ENCODE measurements around the gene KANSL1. TPM values are rescaled to one million over a fixed set of nuclear protein-coding genes. Genes with fewer than 3 reads are reported as not detected.
A peak's percentile ranks its signal among the peaks of the same experiment; 100 is the strongest.

Gene KANSL1
- total RNA-seq, 4 donors from 2014 or later, result 57.7 to 91.2 (median 75.1) TPM

DNA sequence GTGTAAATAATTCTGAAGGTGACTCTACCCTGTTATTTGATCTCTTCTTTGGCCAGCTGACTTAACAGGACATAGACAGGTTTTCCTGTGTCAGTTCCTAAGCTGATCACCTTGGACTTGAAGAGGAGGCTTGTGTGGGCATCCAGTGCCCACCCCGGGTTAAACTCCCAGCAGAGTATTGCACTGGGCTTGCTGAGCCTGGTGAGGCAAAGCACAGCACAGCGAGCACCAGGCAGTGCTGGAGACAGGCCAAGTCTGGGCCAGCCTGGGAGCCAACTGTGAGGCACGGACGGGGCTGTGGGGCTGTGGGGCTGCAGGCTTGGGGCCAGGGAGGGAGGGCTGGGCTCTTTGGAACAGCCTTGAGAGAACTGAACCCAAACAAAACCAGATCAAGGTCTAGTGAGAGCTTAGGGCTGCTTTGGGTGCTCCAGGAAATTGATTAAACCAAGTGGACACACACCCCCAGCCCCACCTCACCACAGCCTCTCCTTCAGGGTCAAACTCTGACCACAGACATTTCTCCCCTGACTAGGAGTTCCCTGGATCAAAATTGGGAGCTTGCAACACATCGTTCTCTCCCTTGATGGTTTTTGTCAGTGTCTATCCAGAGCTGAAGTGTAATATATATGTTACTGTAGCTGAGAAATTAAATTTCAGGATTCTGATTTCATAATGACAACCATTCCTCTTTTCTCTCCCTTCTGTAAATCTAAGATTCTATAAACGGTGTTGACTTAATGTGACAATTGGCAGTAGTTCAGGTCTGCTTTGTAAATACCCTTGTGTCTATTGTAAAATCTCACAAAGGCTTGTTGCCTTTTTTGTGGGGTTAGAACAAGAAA is 189.1 kb downstream of the KANSL1 start:
- no peaks in the 10 kb centered on the region for H3K36me3 ChIP-seq
- H3K27ac ChIP-seq, result no peak overlapping the region

DNA sequence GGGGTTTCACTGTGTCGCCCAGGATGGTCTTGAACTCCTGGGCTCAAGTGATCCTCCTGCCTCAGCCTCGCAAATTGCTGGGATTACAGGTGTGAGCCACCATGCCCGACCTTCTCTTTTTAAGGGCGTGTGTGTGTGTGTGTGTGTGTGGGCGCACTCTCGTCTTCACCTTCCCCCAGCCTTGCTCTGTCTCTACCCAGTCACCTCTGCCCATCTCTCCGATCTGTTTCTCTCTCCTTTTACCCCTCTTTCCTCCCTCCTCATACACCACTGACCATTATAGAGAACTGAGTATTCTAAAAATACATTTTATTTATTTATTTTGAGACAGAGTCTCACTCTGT is 190.3 kb downstream of the KANSL1 start:
- Histone ChIP-seq H3K9me3 (no peaks in the 10 kb centered on the region), H3K27ac (no peak overlapping the region), H3K27me3 (no peaks in the 10 kb centered on the region), H3K36me3 (no peaks in the 10 kb centered on the region), H3K4me3 (no peak overlapping the region), H3K4me1 (peaks cover 0 to 21% (median 8%) of the 10 kb centered on the region in 3 donors)
- TF ChIP-seq, protein P1, sequence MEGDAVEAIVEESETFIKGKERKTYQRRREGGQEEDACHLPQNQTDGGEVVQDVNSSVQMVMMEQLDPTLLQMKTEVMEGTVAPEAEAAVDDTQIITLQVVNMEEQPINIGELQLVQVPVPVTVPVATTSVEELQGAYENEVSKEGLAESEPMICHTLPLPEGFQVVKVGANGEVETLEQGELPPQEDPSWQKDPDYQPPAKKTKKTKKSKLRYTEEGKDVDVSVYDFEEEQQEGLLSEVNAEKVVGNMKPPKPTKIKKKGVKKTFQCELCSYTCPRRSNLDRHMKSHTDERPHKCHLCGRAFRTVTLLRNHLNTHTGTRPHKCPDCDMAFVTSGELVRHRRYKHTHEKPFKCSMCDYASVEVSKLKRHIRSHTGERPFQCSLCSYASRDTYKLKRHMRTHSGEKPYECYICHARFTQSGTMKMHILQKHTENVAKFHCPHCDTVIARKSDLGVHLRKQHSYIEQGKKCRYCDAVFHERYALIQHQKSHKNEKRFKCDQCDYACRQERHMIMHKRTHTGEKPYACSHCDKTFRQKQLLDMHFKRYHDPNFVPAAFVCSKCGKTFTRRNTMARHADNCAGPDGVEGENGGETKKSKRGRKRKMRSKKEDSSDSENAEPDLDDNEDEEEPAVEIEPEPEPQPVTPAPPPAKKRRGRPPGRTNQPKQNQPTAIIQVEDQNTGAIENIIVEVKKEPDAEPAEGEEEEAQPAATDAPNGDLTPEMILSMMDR (IDR thresholded peaks at IDR 0.05), result no peak
- no peak for TF ChIP-seq POLR2A (IDR thresholded peaks at IDR 0.05)
- no peak for TF ChIP-seq EP300 (IDR thresholded peaks at IDR 0.05)
- TF ChIP-seq POLR2AphosphoS5 (IDR thresholded peaks at IDR 0.05), result no peak
- WGBS, 2 donors (ENCODE audit: low coverage in 1 of 2), result 57 to 66% methylated on average over 5 to 7 of the region's 7 CpGs
- no peak for ATAC-seq

More for the DNA sequence above, 189.1 kb downstream of the KANSL1 start:
- H3K4me3 ChIP-seq, result no peak overlapping the region
- H3K9me3 ChIP-seq, result no peaks in the 10 kb centered on the region
- H3K27me3 ChIP-seq, result no peaks in the 10 kb centered on the region
- WGBS, 2 donors (ENCODE audit: low coverage in 1 of 2), result 28 to 50% methylated on average over 2 of the region's 6 CpGs
- ATAC-seq, result no peak
- H3K4me1 ChIP-seq, result peaks cover 0 to 21% (median 8%) of the 10 kb centered on the region in 3 donors
- TF ChIP-seq, protein P1 (IDR thresholded peaks at IDR 0.05), result no peak
- TF ChIP-seq POLR2AphosphoS5 (IDR thresholded peaks at IDR 0.05), result no peak
- no peak for TF ChIP-seq POLR2A (IDR thresholded peaks at IDR 0.05)
- TF ChIP-seq EP300 (IDR thresholded peaks at IDR 0.05), result no peak

DNA sequence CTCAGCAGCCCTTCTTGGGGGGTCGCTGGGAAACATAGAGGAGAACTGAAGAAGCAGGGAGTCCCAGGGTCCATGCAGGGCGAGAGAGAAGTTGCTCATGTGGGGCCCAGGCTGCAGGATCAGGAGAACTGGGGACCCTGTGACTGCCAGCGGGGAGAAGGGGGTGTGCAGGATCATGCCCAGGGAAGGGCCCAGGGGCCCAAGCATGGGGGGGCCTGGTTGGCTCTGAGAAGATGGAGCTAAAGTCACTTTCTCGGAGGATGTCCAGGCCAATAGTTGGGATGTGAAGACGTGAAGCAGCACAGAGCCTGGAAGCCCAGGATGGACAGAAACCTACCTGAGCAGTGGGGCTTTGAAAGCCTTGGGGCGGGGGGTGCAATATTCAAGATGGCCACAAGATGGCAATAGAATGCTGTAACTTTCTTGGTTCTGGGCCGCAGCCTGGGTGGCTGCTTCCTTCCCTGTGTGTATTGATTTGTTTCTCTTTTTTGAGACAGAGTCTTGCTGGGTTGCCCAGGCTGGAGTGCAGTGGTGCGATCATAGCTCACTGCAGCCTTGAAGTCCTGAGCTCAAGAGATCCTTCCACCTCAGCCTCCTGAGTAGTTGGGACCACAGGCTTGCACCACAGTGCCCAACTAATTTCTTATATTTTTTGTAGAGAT is 190.8 kb downstream of the KANSL1 start:
- no peak for TF ChIP-seq POLR2AphosphoS5 (IDR thresholded peaks at IDR 0.05)
- no peak for TF ChIP-seq EP300 (IDR thresholded peaks at IDR 0.05)
- TF ChIP-seq, protein P1 (IDR thresholded peaks at IDR 0.05), result peak in 3 of 4 experiments; percentile 95 to 99 (median 96)
- TF ChIP-seq POLR2A (IDR thresholded peaks at IDR 0.05), result no peak
- no peaks in the 10 kb centered on the region for H3K27me3 ChIP-seq

DNA sequence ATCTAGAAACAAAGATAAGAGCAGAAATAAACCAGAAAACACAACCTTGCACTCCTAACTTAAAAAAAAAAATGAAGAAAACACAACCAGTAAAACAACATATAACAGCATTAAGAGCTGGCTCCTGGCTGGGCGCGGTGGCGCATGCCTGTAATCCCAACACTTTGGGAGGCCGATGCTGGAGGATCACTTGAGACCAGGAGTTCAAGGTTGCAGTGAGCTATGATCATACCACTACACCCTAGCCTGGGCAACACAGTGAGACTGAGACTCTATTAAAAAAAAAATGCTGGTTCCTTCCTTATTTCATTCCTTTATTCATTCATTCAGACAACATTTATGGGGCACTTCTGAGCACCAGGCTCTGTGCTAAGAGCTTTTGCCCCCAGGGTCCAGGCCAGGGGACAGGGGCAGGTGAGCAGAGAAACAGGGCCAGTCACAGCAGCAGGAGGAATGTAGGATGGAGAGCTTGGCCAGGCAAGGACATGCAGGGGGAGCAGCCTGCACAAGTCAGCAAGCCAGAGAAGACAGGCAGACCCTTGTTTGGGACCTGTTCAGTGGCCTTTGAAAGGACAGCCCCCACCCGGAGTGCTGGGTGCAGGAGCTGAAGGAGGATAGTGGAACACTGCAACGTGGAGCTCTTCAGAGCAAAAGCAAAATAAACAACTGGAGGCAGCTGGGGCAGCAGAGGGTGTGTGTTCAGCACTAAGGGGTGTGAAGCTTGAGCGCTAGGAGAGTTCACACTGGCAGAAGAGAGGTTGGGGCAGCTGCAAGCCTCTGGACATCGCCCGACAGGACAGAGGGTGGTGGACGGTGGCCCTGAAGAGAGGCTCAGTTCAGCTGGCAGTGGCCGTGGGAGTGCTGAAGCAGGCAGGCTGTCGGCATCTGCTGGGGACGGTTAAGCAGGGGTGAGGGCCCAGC is 191.6 kb downstream of the KANSL1 start:
- TF ChIP-seq POLR2A (IDR thresholded peaks at IDR 0.05), result no peak
- TF ChIP-seq POLR2AphosphoS5 (IDR thresholded peaks at IDR 0.05), result no peak
- no peak for TF ChIP-seq EP300 (IDR thresholded peaks at IDR 0.05)
- Histone ChIP-seq H3K4me3 (no peak overlapping the region), H3K4me1 (peaks cover 0 to 21% (median 8%) of the 10 kb centered on the region in 3 donors), H3K36me3 (no peaks in the 10 kb centered on the region), H3K27me3 (no peaks in the 10 kb centered on the region), H3K27ac (no peak overlapping the region), H3K9me3 (no peaks in the 10 kb centered on the region)
- WGBS, 2 donors (ENCODE audit: low coverage in 1 of 2), result 74 to 89% methylated on average over 5 to 6 of the region's 13 CpGs
- ATAC-seq, result peak; percentile 13

More for the DNA sequence above, 190.8 kb downstream of the KANSL1 start:
- H3K36me3 ChIP-seq, result no peaks in the 10 kb centered on the region
- H3K4me3 ChIP-seq, result no peak overlapping the region
- no peak overlapping the region for H3K27ac ChIP-seq
- ATAC-seq, result peak; percentile 73
- H3K4me1 ChIP-seq, result peaks cover 0 to 21% (median 8%) of the 10 kb centered on the region in 3 donors
- 0 to 25% methylated on average over 4 to 5 of the region's 8 CpGs for WGBS, 2 donors (ENCODE audit: low coverage in 1 of 2)
- no peaks in the 10 kb centered on the region for H3K9me3 ChIP-seq

DNA sequence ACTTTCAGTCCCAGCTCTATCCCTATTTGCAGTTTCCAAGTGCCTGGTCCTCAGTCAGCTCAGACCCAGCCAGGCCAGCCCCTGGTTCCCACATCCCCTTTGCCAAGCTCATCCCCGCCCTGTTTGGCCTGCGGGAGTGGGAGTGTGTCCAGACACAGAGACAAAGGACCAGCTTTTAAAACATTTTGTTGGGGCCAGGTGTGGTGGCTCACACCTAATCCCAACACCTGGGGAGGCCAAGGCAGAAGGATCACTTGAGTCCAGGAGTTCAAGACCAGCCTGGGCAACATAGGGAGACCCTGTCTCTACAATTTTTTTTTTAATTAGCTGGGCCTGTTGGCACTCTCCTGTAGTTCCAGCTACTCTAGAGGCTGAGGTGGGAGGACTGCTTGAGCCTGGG is 192.5 kb downstream of the KANSL1 start:
- WGBS, 2 donors (ENCODE audit: low coverage in 1 of 2), result 67% methylated on average over 2 of the region's 2 CpGs; no CpG with 5 or more reads in 1 of the 2 donors
- Histone ChIP-seq H3K4me3 (no peak overlapping the region), H3K4me1 (peaks cover 0 to 21% (median 8%) of the 10 kb centered on the region in 3 donors), H3K27ac (no peak overlapping the region), H3K9me3 (no peaks in the 10 kb centered on the region), H3K36me3 (no peaks in the 10 kb centered on the region), H3K27me3 (no peaks in the 10 kb centered on the region)
- no peak for ATAC-seq
- TF ChIP-seq, protein P1 (IDR thresholded peaks at IDR 0.05), result no peak
- TF ChIP-seq POLR2A (IDR thresholded peaks at IDR 0.05) (no peak), EP300 (IDR thresholded peaks at IDR 0.05) (no peak), POLR2AphosphoS5 (IDR thresholded peaks at IDR 0.05) (no peak)

All from gastroesophageal sphincter (tissue), 4 donors.